Stimulated activated CD8-positive, alpha-beta memory T cell treated with anti-CD3 and anti-CD28 coated beads, Interleukin-4, amount 100 ng/mL, for 1 hour (primary cell): ENCODE measurements around the gene KCNA3.
"Not testable (repeated sequence)": the region's sequence is repeated elsewhere in the genome, so short reads cannot be mapped to it uniquely, and the experiment has no call there.

Experiments used
- DNase-seq, 2 donors: peaks; one replicate each; pipeline ENCODE4 v3.0.0-alpha.2; 2020; ENCODE audit warnings: low read depth in 2 of 2, low spot score in 1 of 2

KCNA3 gene

GRCh38 chr1:110680036-110680735, 5.4 kb upstream of the KCNA3 start:
- no peak for DNase-seq

- DNase-seq: no peak
Observed at GRCh38 chr1:110677526-110677925, 2.8 kb upstream of the KCNA3 start.

- no peak for DNase-seq
Observed at GRCh38 chr1:110676970-110677369, 2.2 kb upstream of the KCNA3 start.

GRCh38 chr1:110675060-110675791, 486 bp upstream of the KCNA3 start:
- no peak for DNase-seq

- DNase-seq: no peak
Observed at GRCh38 chr1:110673805-110674336, 869 bp downstream of the KCNA3 start.

- no peak for DNase-seq
Observed at GRCh38 chr1:110673197-110673701, 1.5 kb downstream of the KCNA3 start.

- DNase-seq: no peak
Observed at GRCh38 chr1:110672753-110673108, 2.0 kb downstream of the KCNA3 start.

GRCh38 chr1:110672001-110672752, 2.6 kb downstream of the KCNA3 start:
- DNase-seq: peak; percentile 41 to 61

- DNase-seq: no peak
Observed at GRCh38 chr1:110671361-110671760, 3.4 kb downstream of the KCNA3 start.

- DNase-seq: no peak
Observed at GRCh38 chr1:110668549-110668948, 6.2 kb downstream of the KCNA3 start.

- no peak for DNase-seq
Observed at GRCh38 chr1:110667776-110668175, 7.0 kb downstream of the KCNA3 start.

- DNase-seq: no peak
Observed at GRCh38 chr1:110663241-110663640, 11.5 kb downstream of the KCNA3 start.

GRCh38 chr1:110659559-110659958, 15.2 kb downstream of the KCNA3 start:
- DNase-seq: not testable (repeated sequence)

GRCh38 chr1:110657351-110657750, 17.4 kb downstream of the KCNA3 start:
- DNase-seq: no peak

GRCh38 chr1:110650609-110651008, 24.1 kb downstream of the KCNA3 start:
- DNase-seq: no peak

- no peak for DNase-seq
Observed at GRCh38 chr1:110648417-110648816, 26.3 kb downstream of the KCNA3 start.

- no peak for DNase-seq
Observed at GRCh38 chr1:110647254-110647891, 27.4 kb downstream of the KCNA3 start.

GRCh38 chr1:110645821-110646735, 28.7 kb downstream of the KCNA3 start:
- DNase-seq: no peak

- no peak for DNase-seq
Observed at GRCh38 chr1:110645211-110645610, 29.5 kb downstream of the KCNA3 start.

GRCh38 chr1:110643879-110644472, 30.8 kb downstream of the KCNA3 start:
- DNase-seq: no peak
